ENCODE measurements around the gene LCP1. TPM values are rescaled to one million over a fixed set of nuclear protein-coding genes. Genes with fewer than 3 reads are reported as not detected.

LCP1 gene
- polyA plus RNA-seq, 1 of the 3 experiments (the other 2 are of a cell fraction): 0.03 TPM

DNA sequence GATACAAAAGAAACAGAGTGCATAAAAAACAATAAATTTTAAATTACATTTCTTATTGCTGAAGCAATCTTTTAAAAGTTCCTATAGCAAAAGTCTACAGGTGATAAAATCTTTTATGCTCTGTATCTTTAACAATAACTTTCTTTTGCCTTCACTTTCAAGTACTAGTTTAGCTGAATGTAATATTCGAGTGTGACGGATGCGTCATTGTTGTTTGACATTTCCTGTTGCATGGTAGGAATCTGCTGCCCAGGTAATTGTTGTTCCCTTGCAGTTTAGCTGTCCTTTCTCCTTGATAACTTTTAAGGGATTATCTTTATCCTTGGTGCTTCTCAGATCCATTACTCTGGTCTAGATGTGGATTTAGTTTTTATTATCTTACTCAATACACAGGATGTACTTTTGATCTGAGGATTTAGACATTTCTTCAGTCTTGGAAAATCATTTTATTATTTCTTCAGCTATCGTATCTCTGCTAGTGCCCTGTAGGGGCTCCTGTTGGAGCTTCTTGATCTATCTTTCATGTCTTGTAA, 75.1 kb downstream of the LCP1 start (continued):
- TF ChIP-seq NFIC (IDR thresholded peaks at IDR 0.05; ENCODE audit: borderline replicate concordance) (no peak), CTCF (IDR thresholded peaks at IDR 0.05) (no peak), TEAD4 (IDR thresholded peaks at IDR 0.05; ENCODE audit: borderline replicate concordance, insufficient read depth) (no peak), POLR2AphosphoS5 (IDR thresholded peaks at IDR 0.05; ENCODE audit: low read depth, low read length) (no peak), MEF2A (IDR thresholded peaks at IDR 0.05; ENCODE audit: borderline replicate concordance, low read depth) (no peak)

DNA sequence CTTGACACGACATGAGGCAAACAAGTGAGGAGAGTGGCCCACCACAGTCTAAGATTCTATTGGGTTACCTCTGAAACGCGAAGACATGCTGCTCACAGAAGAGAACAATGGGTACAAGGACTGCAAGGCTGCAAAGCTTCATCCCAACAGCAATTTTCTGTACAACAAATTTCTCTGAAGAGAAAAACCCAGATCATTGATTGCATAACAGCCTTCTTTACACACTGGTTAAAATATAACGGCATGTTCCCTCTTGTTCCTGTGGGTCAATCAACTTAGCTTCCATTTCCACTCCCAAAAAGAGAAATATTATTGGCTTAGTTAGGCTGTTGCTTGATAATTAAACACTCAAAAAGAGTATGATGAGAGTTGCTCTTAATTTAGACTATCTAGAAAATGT, 77.1 kb downstream of the LCP1 start, which contains the start of gene CPB2:
TSS of gene CPB2 (minus strand) at position 166 of the 400 bp plus-strand sequence. CDS start at position 142, 24 bp downstream.
- Histone ChIP-seq H3K4me1 (ENCODE audit: control insufficient read depth in 1 of 2, insufficient read depth in 2 of 2, low read depth in 1 of 2, low read length in 1 of 2) (peaks cover 0 to 4% of the 10 kb centered on the region in 2 experiments; a peak in 1 of 4 replicates), H3K27me3 (ENCODE audit: insufficient read depth) (no peaks in the 10 kb centered on the region), H3K9ac (no peak within 1 kb of the TSS), H3K36me3 (replicated peaks in 1 of 2; ENCODE audit: control insufficient read depth in 1 of 2, insufficient read depth in 2 of 2, low read length in 1 of 2) (no peaks in the 10 kb centered on the region), H3K9me2 (no peaks in the 10 kb centered on the region), H3F3A (replicated peaks; ENCODE audit: insufficient read depth) (no peaks in the 10 kb centered on the region), H3K9me3 (no peaks in the 10 kb centered on the region), H3K4me3 (ENCODE audit: low read depth in 2 of 2, low read length in 1 of 2) (no peak within 1 kb of the TSS), H4K20me1 (ENCODE audit: insufficient read depth) (no peaks in the 10 kb centered on the region), H3K79me2 (ENCODE audit: insufficient read depth) (no peaks in the 10 kb centered on the region), H3K27ac (ENCODE audit: low read depth in 2 of 2, low read length in 1 of 2) (no peak within 1 kb of the TSS), H2AFZ (ENCODE audit: low read depth) (no peak within 1 kb of the TSS), H3K4me2 (no peak within 1 kb of the TSS)
- TF ChIP-seq EP300 (IDR thresholded peaks at IDR 0.05; ENCODE audit: borderline replicate concordance in 1 of 2, low read depth in 1 of 2, low read length in 1 of 2): no peak
- no peak for TF ChIP-seq NFIC (IDR thresholded peaks at IDR 0.05; ENCODE audit: borderline replicate concordance)
- TF ChIP-seq YY1 (IDR thresholded peaks at IDR 0.05; ENCODE audit: low read depth): no peak
- TF ChIP-seq EZH2phosphoT487 (IDR thresholded peaks at IDR 0.05; ENCODE audit: borderline replicate concordance, low read depth): no peak
- TF ChIP-seq USF2 (IDR thresholded peaks at IDR 0.05; ENCODE audit: borderline replicate concordance, low read depth, low read length): no peak
- TF ChIP-seq NRF1 (IDR thresholded peaks at IDR 0.05; ENCODE audit: low read depth, low read length): no peak
- TF ChIP-seq RAD21 (IDR thresholded peaks at IDR 0.05; ENCODE audit: low read length): no peak
- TF ChIP-seq MAX (IDR thresholded peaks at IDR 0.05; ENCODE audit: low read depth): no peak
- no peak for TF ChIP-seq JUND (IDR thresholded peaks at IDR 0.05)
- ChIA-PET CTCF (no interaction called here), POLR2A (no interaction called here)
- DNase-seq: no peak
- 53% methylated on average over 4 of the region's 4 CpGs for WGBS (ENCODE audit: low lambda C conversion rate)
